Skeletal muscle tissue (tissue), 4 donors: ENCODE measurements around the gene AFF3. TPM values are rescaled to one million over a fixed set of nuclear protein-coding genes. Genes with fewer than 3 reads are reported as not detected.
"Not testable (repeated sequence)": the region's sequence is repeated elsewhere in the genome, so short reads cannot be mapped to it uniquely, and the experiment has no call there.

Experiments
- H3K27ac ChIP-seq: one replicate; pipeline ENCODE4 v1.7.0; 2013; ENCODE audit warnings: mild to moderate bottlenecking, low read depth, low read length, inconsistent platforms
- H3K27me3 ChIP-seq, 3 donors: one replicate each; pipeline ENCODE4 v1.7.0; 2013; ENCODE audit warnings: low read length in 3 of 3; ENCODE audit not compliant: control insufficient read depth in 3 of 3, insufficient read depth in 3 of 3
- H3K36me3 ChIP-seq, 3 donors: one replicate each; pipeline ENCODE4 v1.7.0; 2013; ENCODE audit warnings: low read length in 3 of 3; ENCODE audit not compliant: control insufficient read depth in 3 of 3, insufficient read depth in 3 of 3
- H3K4me1 ChIP-seq, 3 donors: one replicate each; pipeline ENCODE4 v1.7.0; 2013; ENCODE audit warnings: low read length in 3 of 3, mild to moderate bottlenecking in 3 of 3; ENCODE audit not compliant: control insufficient read depth in 3 of 3, insufficient read depth in 3 of 3
- H3K4me3 ChIP-seq, 3 donors: one replicate each; pipeline ENCODE4 v1.7.0; 2013; ENCODE audit warnings: low read length in 3 of 3
- H3K9ac ChIP-seq, 3 donors: one replicate each; pipeline ENCODE4 v1.7.0; 2013; ENCODE audit warnings: low read length in 3 of 3, mild to moderate bottlenecking in 3 of 3, moderate library complexity in 2 of 3, low read depth in 1 of 3
- H3K9me3 ChIP-seq, 3 donors: one replicate each; pipeline ENCODE4 v1.7.0; 2013; ENCODE audit warnings: low read length in 3 of 3; ENCODE audit not compliant: control insufficient read depth in 3 of 3
- total RNA-seq: library from RNA; depleted of rRNA; stranded (reverse); fragments of >200 nt; gene quantifications from one replicate; pipeline ENCODE4 v1.2.3, GENCODE V29; 2014
- donor health status: Osteomylitis.

The AFF3 gene
- total RNA-seq, 1 donor from 2014 or later: 8.4 TPM

- H3K4me1 ChIP-seq: no peaks in the 10 kb centered on the region
- no peak overlapping the region for H3K27ac ChIP-seq
- no peak overlapping the region for H3K4me3 ChIP-seq
- peaks cover 0 to 3% (median 0%) of the 10 kb centered on the region in 3 donors for H3K27me3 ChIP-seq
- peaks cover 0 to under 1% (median 0%) of the 10 kb centered on the region in 3 donors for H3K9me3 ChIP-seq
- no peaks in the 10 kb centered on the region for H3K36me3 ChIP-seq
- no peak overlapping the region for H3K9ac ChIP-seq
These were observed 213.8 kb downstream of the AFF3 start for GRCh38 chr2:99928470-99929053.

- H3K9me3 ChIP-seq, H3K27me3 ChIP-seq, H3K36me3 ChIP-seq, H3K4me1 ChIP-seq, H3K4me3 ChIP-seq, H3K27ac ChIP-seq, H3K9ac ChIP-seq: not testable (repeated sequence)
These were observed 214.6 kb downstream of the AFF3 start for GRCh38 chr2:99927690-99928207.

- Histone ChIP-seq H3K27ac (no peak overlapping the region), H3K4me1 (no peaks in the 10 kb centered on the region), H3K27me3 (peaks cover 0 to 3% (median 0%) of the 10 kb centered on the region in 3 donors)
These were observed 215.4 kb downstream of the AFF3 start for GRCh38 chr2:99926986-99927385.

GRCh38 chr2:99925960-99926359 lies 216.4 kb downstream of the AFF3 start:
- no peak overlapping the region for H3K4me3 ChIP-seq
- H3K9me3 ChIP-seq: no peaks in the 10 kb centered on the region
- no peak overlapping the region for H3K27ac ChIP-seq
- H3K9ac ChIP-seq: no peak overlapping the region
- H3K36me3 ChIP-seq: no peaks in the 10 kb centered on the region
- H3K4me1 ChIP-seq: no peaks in the 10 kb centered on the region
- H3K27me3 ChIP-seq: peaks cover 0 to 3% (median 0%) of the 10 kb centered on the region in 3 donors

More at GRCh38 chr2:99926986-99927385, 215.4 kb downstream of the AFF3 start:
- Histone ChIP-seq H3K36me3 (no peaks in the 10 kb centered on the region), H3K9ac (no peak overlapping the region), H3K9me3 (no peaks in the 10 kb centered on the region), H3K4me3 (no peak overlapping the region)

- H3K4me1 ChIP-seq: no peaks in the 10 kb centered on the region
- H3K9ac ChIP-seq: no peak overlapping the region
- H3K9me3 ChIP-seq: no peaks in the 10 kb centered on the region
- no peak overlapping the region for H3K4me3 ChIP-seq
- no peak overlapping the region for H3K27ac ChIP-seq
- H3K36me3 ChIP-seq: no peaks in the 10 kb centered on the region
- no peaks in the 10 kb centered on the region for H3K27me3 ChIP-seq
These were observed 219.7 kb downstream of the AFF3 start for GRCh38 chr2:99922664-99923063.

- Histone ChIP-seq H3K36me3 (no peaks in the 10 kb centered on the region), H3K4me1 (no peaks in the 10 kb centered on the region), H3K27ac (no peak overlapping the region), H3K27me3 (no peaks in the 10 kb centered on the region), H3K4me3 (no peak overlapping the region), H3K9me3 (no peaks in the 10 kb centered on the region), H3K9ac (no peak overlapping the region)
These were observed 220.5 kb downstream of the AFF3 start for GRCh38 chr2:99921903-99922302.

GRCh38 chr2:99918389-99918788 lies 224.0 kb downstream of the AFF3 start:
- H3K4me1 ChIP-seq: no peaks in the 10 kb centered on the region
- H3K9ac ChIP-seq: no peak overlapping the region
- H3K27ac ChIP-seq: no peak overlapping the region
- no peaks in the 10 kb centered on the region for H3K36me3 ChIP-seq
- no peaks in the 10 kb centered on the region for H3K9me3 ChIP-seq
- H3K4me3 ChIP-seq: no peak overlapping the region
- H3K27me3 ChIP-seq: no peaks in the 10 kb centered on the region

GRCh38 chr2:99915108-99915675 lies 227.2 kb downstream of the AFF3 start:
- Histone ChIP-seq H3K27ac (no peak overlapping the region), H3K9me3 (no peaks in the 10 kb centered on the region), H3K9ac (no peak overlapping the region), H3K36me3 (no peaks in the 10 kb centered on the region), H3K4me3 (no peak overlapping the region), H3K4me1 (no peaks in the 10 kb centered on the region), H3K27me3 (no peaks in the 10 kb centered on the region)

GRCh38 chr2:99911736-99912135 lies 230.7 kb downstream of the AFF3 start:
- no peaks in the 10 kb centered on the region for H3K9me3 ChIP-seq
- no peak overlapping the region for H3K9ac ChIP-seq
- H3K36me3 ChIP-seq: no peaks in the 10 kb centered on the region
- H3K4me3 ChIP-seq: no peak overlapping the region
- no peaks in the 10 kb centered on the region for H3K27me3 ChIP-seq
- no peaks in the 10 kb centered on the region for H3K4me1 ChIP-seq
- no peak overlapping the region for H3K27ac ChIP-seq

GRCh38 chr2:99910902-99911301 lies 231.5 kb downstream of the AFF3 start:
- Histone ChIP-seq H3K9ac (no peak overlapping the region), H3K9me3 (no peaks in the 10 kb centered on the region), H3K27ac (no peak overlapping the region), H3K4me1 (no peaks in the 10 kb centered on the region), H3K27me3 (no peaks in the 10 kb centered on the region), H3K4me3 (no peak overlapping the region), H3K36me3 (no peaks in the 10 kb centered on the region)
